Skin epidermis (tissue), 12 donors: ENCODE measurements around the gene ODF4.
A peak's percentile ranks its signal among the peaks of the same experiment; 100 is the strongest.

Experiments
- H3K27ac ChIP-seq, 21 experiments: fragments of 200-600 bp; sonication (generic) in 11 of 21; one replicate each; pipeline ENCODE4 v1.5.0; 2020; ENCODE audit warnings: mild to moderate bottlenecking in 3 of 21, inconsistent platforms in 2 of 21, moderate library complexity in 2 of 21
- H3K4me3 ChIP-seq, 7 experiments: fragments of 200-600 bp; sonication (generic) in 2 of 7; one replicate each; pipeline ENCODE4 v1.5.0; 2020; ENCODE audit warnings: inconsistent platforms in 2 of 7, mild to moderate bottlenecking in 2 of 7, moderate library complexity in 1 of 7

Gene ODF4

GRCh38 chr17:8324132-8324531 is 15.5 kb upstream of the ODF4 start:
- Histone ChIP-seq H3K27ac (no peak overlapping the region), H3K4me3 (no peak overlapping the region)

- Histone ChIP-seq H3K4me3 (no peak overlapping the region), H3K27ac (peak overlapping the region in 1 of 21 experiments; percentile 13)
Measured at GRCh38 chr17:8324923-8325322, 14.7 kb upstream of the ODF4 start.

GRCh38 chr17:8326511-8327302 is 12.9 kb upstream of the ODF4 start:
- peak overlapping the region; percentile 25 to 49 (median 35) for H3K4me3 ChIP-seq
- H3K27ac ChIP-seq = peak overlapping the region in 19 of 21 experiments; percentile 0 to 83 (median 55)

GRCh38 chr17:8327303-8327649 is 12.4 kb upstream of the ODF4 start:
- Histone ChIP-seq H3K27ac (peak overlapping the region in 16 of 21 experiments; percentile 0 to 83 (median 54)), H3K4me3 (peak overlapping the region; percentile 25 to 49 (median 35))

GRCh38 chr17:8332128-8332527 is 7.5 kb upstream of the ODF4 start:
- H3K4me3 ChIP-seq = no peak overlapping the region
- H3K27ac ChIP-seq = no peak overlapping the region

- no peak overlapping the region for H3K4me3 ChIP-seq
Measured at GRCh38 chr17:8332688-8333087, 7.0 kb upstream of the ODF4 start.

GRCh38 chr17:8333281-8333680 is 6.4 kb upstream of the ODF4 start:
- no peak overlapping the region for H3K27ac ChIP-seq

More at GRCh38 chr17:8332688-8333087, 7.0 kb upstream of the ODF4 start:
- no peak overlapping the region for H3K27ac ChIP-seq

GRCh38 chr17:8337802-8338752 is 1.6 kb upstream of the ODF4 start:
- H3K4me3 ChIP-seq = no peak overlapping the region
- no peak overlapping the region for H3K27ac ChIP-seq

More at GRCh38 chr17:8333281-8333680, 6.4 kb upstream of the ODF4 start:
- no peak overlapping the region for H3K4me3 ChIP-seq

- Histone ChIP-seq H3K27ac (no peak overlapping the region), H3K4me3 (no peak overlapping the region)
Measured at GRCh38 chr17:8338753-8339140, 893 bp upstream of the ODF4 start.

GRCh38 chr17:8341456-8341855 is 1.8 kb downstream of the ODF4 start:
- Histone ChIP-seq H3K27ac (no peak overlapping the region), H3K4me3 (no peak overlapping the region)

- H3K27ac ChIP-seq = peak overlapping the region in 13 of 21 experiments; percentile 1 to 66 (median 48)
- H3K4me3 ChIP-seq = no peak overlapping the region
Measured at GRCh38 chr17:8345052-8345690, 5.5 kb downstream of the ODF4 start.

GRCh38 chr17:8345951-8346665 is 6.5 kb downstream of the ODF4 start:
- Histone ChIP-seq H3K4me3 (no peak overlapping the region), H3K27ac (peak overlapping the region in 11 of 21 experiments; percentile 4 to 63 (median 48))

- peak overlapping the region in 6 of 21 experiments; percentile 13 to 76 (median 40) for H3K27ac ChIP-seq
Measured at GRCh38 chr17:8347001-8347400, 7.4 kb downstream of the ODF4 start.

GRCh38 chr17:8350339-8350738 is 10.7 kb downstream of the ODF4 start:
- Histone ChIP-seq H3K27ac (no peak overlapping the region), H3K4me3 (no peak overlapping the region)

More at GRCh38 chr17:8347001-8347400, 7.4 kb downstream of the ODF4 start:
- H3K4me3 ChIP-seq = peak overlapping the region in 4 of 7 experiments; percentile 11 to 26 (median 17)

- no peak overlapping the region for H3K4me3 ChIP-seq
Measured at GRCh38 chr17:8353736-8354135, 14.1 kb downstream of the ODF4 start.

GRCh38 chr17:8354236-8354635 is 14.6 kb downstream of the ODF4 start:
- Histone ChIP-seq H3K27ac (no peak overlapping the region), H3K4me3 (no peak overlapping the region)

More at GRCh38 chr17:8353736-8354135, 14.1 kb downstream of the ODF4 start:
- H3K27ac ChIP-seq = no peak overlapping the region

GRCh38 chr17:8357910-8358309 is 18.3 kb downstream of the ODF4 start:
- H3K27ac ChIP-seq = no peak overlapping the region
- no peak overlapping the region for H3K4me3 ChIP-seq

- Histone ChIP-seq H3K4me3 (no peak overlapping the region), H3K27ac (peak overlapping the region in 11 of 21 experiments; percentile 4 to 78 (median 36))
Measured at GRCh38 chr17:8359769-8360168, 20.1 kb downstream of the ODF4 start.

GRCh38 chr17:8360260-8360659 is 20.6 kb downstream of the ODF4 start:
- H3K27ac ChIP-seq = peak overlapping the region in 6 of 21 experiments; percentile 2 to 76 (median 25)
- no peak overlapping the region for H3K4me3 ChIP-seq
